IMR-90 (cell line): ENCODE results near the gene RNASE7. TPM values are rescaled to one million over a fixed set of nuclear protein-coding genes. Genes with fewer than 3 reads are reported as not detected.

Experiments used
- ATAC-seq: fragments of 200-7000 bp; cut with Tn5 transposase; 2 replicates; pipeline ENCODE4 v1.9.1; 2020; ENCODE audit warnings: low read depth, mild to moderate bottlenecking, moderate library complexity
- BruUV-seq: library from RNA; stranded (reverse); fragments of 400-500 nt; replicated peaks from 2 replicates; lab custom pipeline; 2021; lab: Mats Ljungman, UMichigan
- CTCF ChIA-PET: fragments of 300-600 bp; formaldehyde crosslinking; extraction: SDS; loops from one replicate; lab custom pipeline; 2021; ENCODE audit warnings: antibody characterized with exemption; lab: Yijun Ruan, JAX
- POLR2A ChIA-PET: fragments of 300-600 bp; sonication (Branson Sonifier 250); formaldehyde crosslinking; loops from one replicate; lab custom pipeline; 2022; ENCODE audit warnings: antibody characterized with exemption; ENCODE audit not compliant: unreplicated experiment; lab: Charles Lee
- DNase-seq: peaks from one replicate; pipeline ENCODE4 v3.0.0; 2013
- H2AFZ ChIP-seq: replicated peaks from 2 replicates; pipeline ENCODE3; 2013; ENCODE audit warnings: low read length, mild to moderate bottlenecking; ENCODE audit not compliant: poor library complexity
- H2AK5ac ChIP-seq: 2 replicates; pipeline ENCODE4 v1.6.1; 2013; ENCODE audit warnings: low read depth, low read length, inconsistent platforms
- H2AK9ac ChIP-seq: replicated peaks from 2 replicates; pipeline ENCODE3; 2013; ENCODE audit warnings: mild to moderate bottlenecking, low read depth, low read length, moderate library complexity; ENCODE audit not compliant: poor library complexity
- H2BK120ac ChIP-seq: 2 replicates; pipeline ENCODE4 v1.6.1; 2013; ENCODE audit warnings: low read depth, low read length, inconsistent platforms
- H2BK15ac ChIP-seq: 3 replicates; pipeline ENCODE4 v1.6.1; 2013; ENCODE audit warnings: low read depth, low read length, inconsistent platforms
- H2BK20ac ChIP-seq: 2 replicates; pipeline ENCODE4 v1.6.1; 2013; ENCODE audit warnings: low read depth, mild to moderate bottlenecking, inconsistent platforms, low read length, moderate library complexity
- H2BK5ac ChIP-seq: 2 replicates; pipeline ENCODE4 v1.6.1; 2013; ENCODE audit warnings: mild to moderate bottlenecking, low read depth, low read length, inconsistent platforms; ENCODE audit not compliant: poor library complexity, severe bottlenecking
- H3K14ac ChIP-seq: replicated peaks from 2 replicates; pipeline ENCODE4 v1.6.1; 2013; ENCODE audit warnings: low read depth, low read length, inconsistent platforms
- H3K18ac ChIP-seq: 2 replicates; pipeline ENCODE4 v1.6.1; 2013; ENCODE audit warnings: low read depth, low read length, control low read depth
- H3K23ac ChIP-seq: 2 replicates; pipeline ENCODE4 v1.6.1; 2013; ENCODE audit warnings: low read depth, low read length, inconsistent platforms
- H3K27ac ChIP-seq: 2 replicates; pipeline ENCODE4 v1.5.1; 2013; ENCODE audit warnings: mild to moderate bottlenecking, control low read depth, low read length; ENCODE audit not compliant: insufficient read depth
- H3K27me3 ChIP-seq: 2 replicates; pipeline ENCODE4 v1.6.1; 2013; ENCODE audit warnings: low read length; ENCODE audit not compliant: control insufficient read depth, insufficient read depth
- H3K36me3 ChIP-seq: 2 replicates; pipeline ENCODE4 v1.6.1; 2013; ENCODE audit warnings: low read length, mixed read lengths; ENCODE audit not compliant: control insufficient read depth, insufficient read depth
- H3K4ac ChIP-seq: 2 replicates; pipeline ENCODE4 v1.6.1; 2013; ENCODE audit warnings: low read depth, low read length, inconsistent platforms
- H3K4me1 ChIP-seq: 2 replicates; pipeline ENCODE4 v1.6.1; 2013; ENCODE audit warnings: low read length, mixed read lengths; ENCODE audit not compliant: control insufficient read depth, insufficient read depth
- H3K4me2 ChIP-seq: 2 replicates; pipeline ENCODE4 v1.6.1; 2013; ENCODE audit warnings: low read depth, mild to moderate bottlenecking, control low read depth, low read length, moderate library complexity
- H3K4me3 ChIP-seq: 2 replicates; pipeline ENCODE4 v1.5.1; 2013; ENCODE audit warnings: low read depth, mild to moderate bottlenecking, control low read depth, low read length, moderate library complexity; ENCODE audit not compliant: insufficient read depth
- H3K56ac ChIP-seq: 2 replicates; pipeline ENCODE4 v1.6.1; 2013; ENCODE audit warnings: low read length, inconsistent platforms; ENCODE audit not compliant: insufficient read depth; ENCODE audit errors: extremely low read depth
- H3K79me1 ChIP-seq, 2 experiments: 2 replicates each; pipeline ENCODE4 v1.6.1; 2013; ENCODE audit warnings: low read length in 2 of 2, inconsistent platforms in 1 of 2, low read depth in 1 of 2
- H3K9ac ChIP-seq: 2 replicates; pipeline ENCODE4 v1.6.1; 2013; ENCODE audit warnings: low read depth, low read length, control low read depth
- H3K9me1 ChIP-seq: 2 replicates; pipeline ENCODE4 v1.6.1; 2013; ENCODE audit warnings: low read length, inconsistent platforms; ENCODE audit not compliant: insufficient read depth
- H3K9me3 ChIP-seq: 2 replicates; pipeline ENCODE4 v1.6.1; 2013; ENCODE audit warnings: low read length; ENCODE audit not compliant: control insufficient read depth, insufficient read depth
- H4K20me1 ChIP-seq: 2 replicates; pipeline ENCODE4 v1.6.1; 2013; ENCODE audit warnings: low read length, inconsistent platforms; ENCODE audit not compliant: insufficient read depth
- H4K5ac ChIP-seq: 2 replicates; pipeline ENCODE4 v1.6.1; 2013; ENCODE audit warnings: mild to moderate bottlenecking, low read depth, low read length, control low read depth
- H4K8ac ChIP-seq, 2 experiments: 2 replicates each; pipeline ENCODE4 v1.6.1; 2013; ENCODE audit warnings: low read depth in 2 of 2, low read length in 2 of 2, control low read depth in 1 of 2, inconsistent platforms in 1 of 2
- H4K91ac ChIP-seq: 2 replicates; pipeline ENCODE4 v1.6.1; 2013; ENCODE audit warnings: low read depth, low read length, inconsistent platforms; ENCODE audit not compliant: insufficient read depth
- BHLHE40 ChIP-seq: fragments of 150-350 bp; IDR thresholded peaks from 2 replicates; pipeline ENCODE4 v1.6.1; 2016; ENCODE audit warnings: mild to moderate bottlenecking, low read depth, low read length
- CEBPB ChIP-seq: IDR thresholded peaks from 2 replicates; pipeline ENCODE4 v1.6.1; 2012; ENCODE audit warnings: low read depth, low read length, improper control_type of control experiment
- CHD1 ChIP-seq: IDR thresholded peaks from 2 replicates; pipeline ENCODE4 v1.6.1; 2012; ENCODE audit warnings: low read depth, low read length, improper control_type of control experiment
- FOS ChIP-seq: fragments of 150-350 bp; IDR thresholded peaks from 2 replicates; pipeline ENCODE4 v1.6.1; 2016; ENCODE audit warnings: low read depth, low read length
- MAFK ChIP-seq: IDR thresholded peaks from 2 replicates; pipeline ENCODE4 v1.6.1; 2012; ENCODE audit warnings: low read depth, low read length, improper control_type of control experiment
- MAZ ChIP-seq: IDR thresholded peaks from 2 replicates; pipeline ENCODE4 v1.6.1; 2012; ENCODE audit warnings: low read depth, mild to moderate bottlenecking, low read length, improper control_type of control experiment, moderate library complexity, borderline replicate concordance
- MXI1 ChIP-seq: IDR thresholded peaks from 2 replicates; pipeline ENCODE4 v1.6.1; 2012; ENCODE audit warnings: low read depth, mild to moderate bottlenecking, low read length, moderate library complexity, borderline replicate concordance
- NFE2L2 ChIP-seq: fragments of 150-350 bp; IDR thresholded peaks from 2 replicates; pipeline ENCODE4 v1.6.1; 2016; ENCODE audit warnings: low read depth, mild to moderate bottlenecking, low read length
- POLR2A ChIP-seq: IDR thresholded peaks from 2 replicates; pipeline ENCODE4 v1.6.1; 2012; ENCODE audit warnings: mild to moderate bottlenecking, low read depth, low read length
- RAD21 ChIP-seq: IDR thresholded peaks from 2 replicates; pipeline ENCODE4 v1.6.1; 2012; ENCODE audit warnings: low read length, improper control_type of control experiment
- RCOR1 ChIP-seq: IDR thresholded peaks from 2 replicates; pipeline ENCODE4 v1.6.1; 2012; ENCODE audit warnings: mild to moderate bottlenecking, low read length, improper control_type of control experiment; ENCODE audit not compliant: insufficient replicate concordance
- RFX5 ChIP-seq: IDR thresholded peaks from 2 replicates; pipeline ENCODE4 v1.8.0; 2012; ENCODE audit warnings: low read depth, mild to moderate bottlenecking, low read length, moderate library complexity
- SMC3 ChIP-seq: fragments of 150-350 bp; IDR thresholded peaks from 2 replicates; pipeline ENCODE4 v1.6.1; 2016; ENCODE audit warnings: low read depth, mild to moderate bottlenecking, antibody characterized with exemption, low read length, moderate library complexity
- USF2 ChIP-seq: fragments of 150-350 bp; IDR thresholded peaks from 2 replicates; pipeline ENCODE4 v1.6.1; 2017; ENCODE audit warnings: mild to moderate bottlenecking, antibody characterized with exemption, low read length, low read depth
- WGBS, 2 experiments: methylation state at CpG; one replicate each; pipeline versions ENCODE4 v1.1.5 to v1.1.7; 2013; ENCODE audit warnings: missing lambda C conversion rate in 2 of 2; ENCODE audit not compliant: insufficient read length in 1 of 2; ENCODE audit errors: extremely low coverage in 2 of 2; 5-methylcytosine and 5-hydroxymethylcytosine counted together
- dilution Hi-C: fragments of 300-500 bp; cut with HindIII; formaldehyde crosslinking; loops from one replicate; pipeline ENCODE4 v1.14.3; 2018; ENCODE audit warnings: low sequenced_read_pairs; ENCODE audit not compliant: unreplicated experiment
- in situ Hi-C: fragments of 300-500 bp; cut with MboI; formaldehyde crosslinking; loops from 3 replicates; pipeline ENCODE4 v1.14.3; 2019; ENCODE audit warnings: low sequenced_read_pairs, inconsistent platforms, mixed read lengths
- intact Hi-C: fragments of 100-400 bp; cut with micrococcal nuclease; formaldehyde crosslinking; loops from 2 replicates; pipeline ENCODE4 v1.10.0; 2022
- polyA plus RNA-seq, 3 experiments: library from polyadenylated mRNA; depleted of rRNA; stranded (reverse); fragments of >200 nt; gene quantifications; 2 replicates each; pipeline ENCODE4 v1.2.3, GENCODE V29; 2012; ENCODE audit warnings: low replicate concordance in 1 of 3
- total RNA-seq: library from RNA; depleted of rRNA; stranded (reverse); fragments of >200 nt; gene quantifications from 2 replicates; pipeline ENCODE4 v1.2.3, GENCODE V29; 2012
- TF ChIP-seq, protein P1 (sequence below): fragments of 150-350 bp; IDR thresholded peaks from 2 replicates; pipeline ENCODE4 v1.6.1; 2016; ENCODE audit warnings: low read depth, mild to moderate bottlenecking, low read length, moderate library complexity, borderline replicate concordance
- TF ChIP-seq, protein P2 (sequence below): conservative IDR thresholded peaks from 2 replicates; pipeline ENCODE4 v1.5.1; 2012; ENCODE audit warnings: mild to moderate bottlenecking, low read depth, low read length, improper control_type of control experiment

Gene RNASE7
- total and polyA plus RNA-seq, 2 of the 4 experiments (the other 2 are of a cell fraction) = not detected

- no TSS peak for BruUV-seq
- no peaks in the 10 kb centered on the region for H3K79me1 ChIP-seq
- POLR2A ChIA-PET = no interaction called here
- dilution Hi-C loops (no loop called here), intact Hi-C loops (loop anchor here (1.0 to 2.0 kb wide), 4 partner anchors 26 to 343 kb away; no protein-coding TSS in a partner anchor), in situ Hi-C loops (no loop called here)
- H3K4ac ChIP-seq = no peak overlapping the region
- no peak overlapping the region for H2AFZ ChIP-seq
- H3K56ac ChIP-seq = no peak overlapping the region
- H3K4me2 ChIP-seq = no peak overlapping the region
- H3K4me1 ChIP-seq = peaks cover 2% of the 10 kb centered on the region; the same call in 1 of the 2 replicates
- H2AK5ac ChIP-seq = no peak overlapping the region
- no peak overlapping the region for H4K5ac ChIP-seq
- no peak for TF ChIP-seq RAD21
- TF ChIP-seq, protein P1, sequence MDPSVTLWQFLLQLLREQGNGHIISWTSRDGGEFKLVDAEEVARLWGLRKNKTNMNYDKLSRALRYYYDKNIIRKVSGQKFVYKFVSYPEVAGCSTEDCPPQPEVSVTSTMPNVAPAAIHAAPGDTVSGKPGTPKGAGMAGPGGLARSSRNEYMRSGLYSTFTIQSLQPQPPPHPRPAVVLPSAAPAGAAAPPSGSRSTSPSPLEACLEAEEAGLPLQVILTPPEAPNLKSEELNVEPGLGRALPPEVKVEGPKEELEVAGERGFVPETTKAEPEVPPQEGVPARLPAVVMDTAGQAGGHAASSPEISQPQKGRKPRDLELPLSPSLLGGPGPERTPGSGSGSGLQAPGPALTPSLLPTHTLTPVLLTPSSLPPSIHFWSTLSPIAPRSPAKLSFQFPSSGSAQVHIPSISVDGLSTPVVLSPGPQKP = no peak
- TF ChIP-seq MAFK = no peak
- no peak for TF ChIP-seq SMC3
- TF ChIP-seq CEBPB = no peak
- TF ChIP-seq CHD1 = no peak
- no peak for TF ChIP-seq RFX5
- no peak for TF ChIP-seq NFE2L2
- no peak for TF ChIP-seq MAZ
- TF ChIP-seq MXI1 = no peak
- no peak for TF ChIP-seq FOS
- TF ChIP-seq BHLHE40 = no peak
- no peak for TF ChIP-seq USF2
- TF ChIP-seq, protein P2, sequence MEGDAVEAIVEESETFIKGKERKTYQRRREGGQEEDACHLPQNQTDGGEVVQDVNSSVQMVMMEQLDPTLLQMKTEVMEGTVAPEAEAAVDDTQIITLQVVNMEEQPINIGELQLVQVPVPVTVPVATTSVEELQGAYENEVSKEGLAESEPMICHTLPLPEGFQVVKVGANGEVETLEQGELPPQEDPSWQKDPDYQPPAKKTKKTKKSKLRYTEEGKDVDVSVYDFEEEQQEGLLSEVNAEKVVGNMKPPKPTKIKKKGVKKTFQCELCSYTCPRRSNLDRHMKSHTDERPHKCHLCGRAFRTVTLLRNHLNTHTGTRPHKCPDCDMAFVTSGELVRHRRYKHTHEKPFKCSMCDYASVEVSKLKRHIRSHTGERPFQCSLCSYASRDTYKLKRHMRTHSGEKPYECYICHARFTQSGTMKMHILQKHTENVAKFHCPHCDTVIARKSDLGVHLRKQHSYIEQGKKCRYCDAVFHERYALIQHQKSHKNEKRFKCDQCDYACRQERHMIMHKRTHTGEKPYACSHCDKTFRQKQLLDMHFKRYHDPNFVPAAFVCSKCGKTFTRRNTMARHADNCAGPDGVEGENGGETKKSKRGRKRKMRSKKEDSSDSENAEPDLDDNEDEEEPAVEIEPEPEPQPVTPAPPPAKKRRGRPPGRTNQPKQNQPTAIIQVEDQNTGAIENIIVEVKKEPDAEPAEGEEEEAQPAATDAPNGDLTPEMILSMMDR = no peak
- TF ChIP-seq RCOR1 = no peak
- TF ChIP-seq POLR2A = no peak
- H3K27ac ChIP-seq = no peak overlapping the region
- CTCF ChIA-PET = interaction anchor here (0.7 to 3.7 kb wide), 10 partner anchors 9 to 349 kb away, joined by 3 to 37 read pairs (median 4); no protein-coding TSS in a partner anchor
- H3K14ac ChIP-seq = no peak overlapping the region
- no peaks in the 10 kb centered on the region for H3K9me1 ChIP-seq
- ATAC-seq (no peak), DNase-seq (no peak)
- no peak overlapping the region for H2BK20ac ChIP-seq
- H3K27me3 ChIP-seq = peaks cover 33% of the 10 kb centered on the region
- H2BK5ac ChIP-seq = no peak overlapping the region
- no peak overlapping the region for H4K91ac ChIP-seq
- H3K18ac ChIP-seq = no peak overlapping the region
- WGBS, 2 experiments = 82% methylated on average over 2 of the region's 8 CpGs; no CpG with 5 or more reads in 1 of the 2 experiments
- H2BK120ac ChIP-seq = no peak overlapping the region
- no peaks in the 10 kb centered on the region for H3K36me3 ChIP-seq
- H4K8ac ChIP-seq = no peak overlapping the region
- no peak overlapping the region for H2BK15ac ChIP-seq
- no peak overlapping the region for H2AK9ac ChIP-seq
- H3K9ac ChIP-seq = no peak overlapping the region
- no peaks in the 10 kb centered on the region for H3K9me3 ChIP-seq
- H3K4me3 ChIP-seq = no peak overlapping the region
- H4K20me1 ChIP-seq = no peaks in the 10 kb centered on the region
- H3K23ac ChIP-seq = no peak overlapping the region
Measured at GRCh38 chr14:21040370-21040925, 1.7 kb upstream of the RNASE7 start.
